Mesothelial cell of epicardium (in vitro differentiated cells): ENCODE results near the gene MYH11. TPM values are rescaled to one million over a fixed set of nuclear protein-coding genes. Genes with fewer than 3 reads are reported as not detected.

Source experiments
- DNase-seq, 2 experiments: peaks; one replicate each; pipeline ENCODE4 v3.0.0; 2021; ENCODE audit warnings: low spot score in 2 of 2; ENCODE audit not compliant: unreplicated experiment in 2 of 2
- H3K27ac Mint-ChIP-seq: 2 replicates; pipeline ENCODE4 v1.8.0; 2021; ENCODE audit warnings: mixed read lengths
- H3K27me3 Mint-ChIP-seq: 2 replicates; pipeline ENCODE4 v1.8.0; 2021; ENCODE audit warnings: low read depth, mixed read lengths
- H3K36me3 Mint-ChIP-seq: 2 replicates; pipeline ENCODE4 v1.8.0; 2021; ENCODE audit warnings: mixed read lengths
- H3K4me1 Mint-ChIP-seq: 2 replicates; pipeline ENCODE4 v1.8.0; 2021; ENCODE audit warnings: mixed read lengths
- H3K4me3 Mint-ChIP-seq: 2 replicates; pipeline ENCODE4 v1.8.0; 2021; ENCODE audit warnings: mild to moderate bottlenecking, moderate library complexity, mixed read lengths
- H3K9me3 Mint-ChIP-seq: 2 replicates; pipeline ENCODE4 v1.8.0; 2021; ENCODE audit warnings: mixed read lengths
- CTCF ChIP-seq: fragments of 200-600 bp; sonication (generic); IDR thresholded peaks from one replicate; pipeline ENCODE4 v1.5.0; 2021; ENCODE audit warnings: antibody characterized with exemption; ENCODE audit not compliant: unreplicated experiment
- total RNA-seq: library from RNA; stranded (reverse); gene quantifications from 3 replicates; pipeline ENCODE4 v1.2.1, GENCODE V29; 2021

Gene MYH11
- total RNA-seq, 1 donor from 2014 or later: 0.58 TPM

- H3K27ac Mint-ChIP-seq: no peak overlapping the region
- TF ChIP-seq CTCF: no peak
- peaks cover 52% of the 10 kb centered on the region for H3K27me3 Mint-ChIP-seq
- H3K36me3 Mint-ChIP-seq: no peaks in the 10 kb centered on the region
- H3K4me3 Mint-ChIP-seq: no peak overlapping the region
- H3K4me1 Mint-ChIP-seq: no peaks in the 10 kb centered on the region
- H3K9me3 Mint-ChIP-seq: no peaks in the 10 kb centered on the region
- no peak for DNase-seq
These were observed 72.8 kb downstream of the MYH11 start for GRCh38 chr16:15783985-15784384.

DNA sequence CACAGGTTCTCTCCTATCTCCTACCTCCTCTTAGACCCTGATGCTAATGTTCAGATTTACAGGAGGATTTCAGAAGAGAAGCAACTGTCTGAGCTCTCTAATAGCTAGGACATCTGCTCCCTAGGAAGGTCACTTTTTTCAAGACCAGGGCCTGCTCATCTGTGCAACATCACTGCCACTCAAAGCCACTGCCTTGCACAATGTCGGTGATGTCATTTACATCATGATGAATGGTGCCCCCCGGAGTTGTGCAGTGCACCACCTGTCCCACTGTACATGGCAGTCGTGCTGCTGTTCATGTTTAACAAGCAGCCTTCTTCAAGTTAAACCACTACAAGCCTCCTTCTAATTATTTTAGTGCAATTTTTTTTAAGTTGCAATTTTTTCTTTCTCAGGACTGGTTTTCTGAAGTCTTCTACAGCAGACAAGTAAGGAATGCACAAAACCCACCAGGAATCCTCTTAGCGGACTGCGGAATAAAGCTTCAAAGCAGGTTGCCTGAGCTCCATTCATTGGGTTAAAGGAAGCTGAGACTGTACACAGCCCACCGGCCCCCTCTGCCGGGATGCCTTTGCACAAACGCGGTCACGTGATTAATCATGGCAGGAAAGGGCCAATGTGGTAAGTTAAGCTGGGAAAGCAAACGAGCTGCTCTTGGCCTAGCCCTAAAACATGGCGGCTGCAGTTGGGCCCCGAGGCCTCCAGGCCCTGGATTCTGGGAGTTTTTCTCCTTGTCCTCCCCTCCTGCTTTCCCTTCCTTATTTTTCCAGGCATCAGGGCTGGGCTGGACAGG is 74.1 kb downstream of the MYH11 start:
- H3K4me1 Mint-ChIP-seq: no peaks in the 10 kb centered on the region
- no peaks in the 10 kb centered on the region for H3K9me3 Mint-ChIP-seq
- peaks cover 55% of the 10 kb centered on the region for H3K27me3 Mint-ChIP-seq
- no peak overlapping the region for H3K4me3 Mint-ChIP-seq
- no peak for DNase-seq
- no peak for TF ChIP-seq CTCF
- no peaks in the 10 kb centered on the region for H3K36me3 Mint-ChIP-seq
- H3K27ac Mint-ChIP-seq: no peak overlapping the region

DNA sequence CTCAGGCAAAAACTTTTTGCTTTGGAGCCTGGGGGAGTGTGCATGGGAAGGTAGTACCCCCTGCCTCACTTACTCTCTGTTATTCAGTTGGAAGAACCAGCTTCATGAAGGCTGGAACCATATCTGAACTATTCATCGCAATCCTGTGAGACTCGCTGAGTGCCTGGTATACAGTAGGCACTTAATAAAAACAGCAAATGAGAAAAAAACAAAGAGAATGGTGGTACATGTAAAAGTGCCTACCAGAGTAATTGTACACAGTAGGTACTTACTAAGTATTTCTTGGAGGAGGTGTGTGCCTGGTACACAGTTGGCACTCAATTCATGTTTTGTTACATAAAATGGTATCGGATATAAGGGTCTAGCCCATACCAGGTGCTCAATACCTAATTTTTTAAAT is 75.2 kb downstream of the MYH11 start:
- H3K36me3 Mint-ChIP-seq: no peaks in the 10 kb centered on the region
- no peaks in the 10 kb centered on the region for H3K4me1 Mint-ChIP-seq
- no peak for DNase-seq
- no peak overlapping the region for H3K27ac Mint-ChIP-seq
- H3K27me3 Mint-ChIP-seq: peaks cover 61% of the 10 kb centered on the region
- no peaks in the 10 kb centered on the region for H3K9me3 Mint-ChIP-seq
- TF ChIP-seq CTCF: no peak
- no peak overlapping the region for H3K4me3 Mint-ChIP-seq

GRCh38 chr16:15780805-15781204 is 76.0 kb downstream of the MYH11 start:
- no peaks in the 10 kb centered on the region for H3K36me3 Mint-ChIP-seq
- no peaks in the 10 kb centered on the region for H3K9me3 Mint-ChIP-seq
- H3K27ac Mint-ChIP-seq: no peak overlapping the region
- TF ChIP-seq CTCF: no peak
- no peaks in the 10 kb centered on the region for H3K4me1 Mint-ChIP-seq
- H3K4me3 Mint-ChIP-seq: no peak overlapping the region
- peaks cover 60% of the 10 kb centered on the region for H3K27me3 Mint-ChIP-seq
- no peak for DNase-seq

- peaks cover 60% of the 10 kb centered on the region for H3K27me3 Mint-ChIP-seq
- DNase-seq: no peak
- no peaks in the 10 kb centered on the region for H3K9me3 Mint-ChIP-seq
- no peaks in the 10 kb centered on the region for H3K4me1 Mint-ChIP-seq
- H3K4me3 Mint-ChIP-seq: no peak overlapping the region
- H3K36me3 Mint-ChIP-seq: no peaks in the 10 kb centered on the region
- no peak for TF ChIP-seq CTCF
- no peak overlapping the region for H3K27ac Mint-ChIP-seq
These were observed 77.0 kb downstream of the MYH11 start for GRCh38 chr16:15779664-15780351.
